Smooth muscle cell (in vitro differentiated cells): ENCODE results near the gene NREP. TPM values are rescaled to one million over a fixed set of nuclear protein-coding genes. Genes with fewer than 3 reads are reported as not detected.

ENCODE experiments used
- DNase-seq: peaks from one replicate; lab custom pipeline; 2025; ENCODE audit not compliant: unreplicated experiment; lab: John Stamatoyannopoulos, UW
- H2AFZ ChIP-seq: fragments of 200-600 bp; sonication (generic); 2 replicates; pipeline ENCODE4 v1.6.0; 2016; ENCODE audit warnings: antibody characterized with exemption, low read depth, mild to moderate bottlenecking
- H3F3A ChIP-seq: fragments of 200-600 bp; sonication (generic); 2 replicates; pipeline ENCODE4 v1.6.0; 2017; ENCODE audit warnings: antibody characterized with exemption, low read depth
- H3K27ac ChIP-seq: fragments of 200-600 bp; sonication (generic); 2 replicates; pipeline ENCODE4 v1.5.1; 2016; ENCODE audit warnings: low read depth, mild to moderate bottlenecking
- H3K27me3 ChIP-seq: fragments of 200-600 bp; sonication (generic); 2 replicates; pipeline ENCODE4 v1.6.1; 2016; ENCODE audit warnings: low read depth, mild to moderate bottlenecking
- H3K36me3 ChIP-seq: fragments of 200-600 bp; sonication (generic); 2 replicates; pipeline ENCODE4 v1.5.1; 2016; ENCODE audit warnings: low read depth
- H3K4me1 ChIP-seq: fragments of 200-600 bp; sonication (generic); 2 replicates; pipeline ENCODE4 v1.5.1; 2016; ENCODE audit warnings: low read depth
- H3K4me2 ChIP-seq: fragments of 200-600 bp; sonication (generic); 2 replicates; pipeline ENCODE4 v1.6.0; 2016; ENCODE audit warnings: mild to moderate bottlenecking
- H3K4me3 ChIP-seq: fragments of 200-600 bp; sonication (generic); 2 replicates; pipeline ENCODE4 v1.5.1; 2016; ENCODE audit warnings: mild to moderate bottlenecking
- H3K79me2 ChIP-seq: fragments of 200-600 bp; sonication (generic); 2 replicates; pipeline ENCODE4 v1.6.0; 2016; ENCODE audit warnings: low read depth, mild to moderate bottlenecking
- H3K9ac ChIP-seq: fragments of 200-600 bp; sonication (generic); 2 replicates; pipeline ENCODE4 v1.6.0; 2016; ENCODE audit warnings: low read depth
- H3K9me3 ChIP-seq: fragments of 200-600 bp; sonication (generic); replicated peaks from 2 replicates; pipeline ENCODE4 v1.5.1; 2016; ENCODE audit warnings: low read depth
- H4K20me1 ChIP-seq: fragments of 200-600 bp; sonication (generic); 2 replicates; pipeline ENCODE4 v1.6.0; 2016; ENCODE audit warnings: low read depth
- CTCF ChIP-seq: fragments of 200-600 bp; sonication (generic); IDR thresholded peaks from 2 replicates; pipeline ENCODE4 v1.5.1; 2017; ENCODE audit warnings: borderline replicate concordance, mild to moderate bottlenecking, antibody characterized with exemption; ENCODE audit not compliant: insufficient read depth, poor library complexity, severe bottlenecking
- WGBS: methylation state at CpG from one replicate; pipeline ENCODE4 v1.1.7; 2016; ENCODE audit warnings: low lambda C conversion rate; 5-methylcytosine and 5-hydroxymethylcytosine counted together
- polyA plus RNA-seq: library from polyadenylated mRNA; unstranded; fragments of >200 nt; fragmentation: Nextera tagmentation; extraction: Ambion mirVana; gene quantifications from 2 replicates; pipeline ENCODE4 v1.2.1, GENCODE V29; 2016
- total RNA-seq: library from RNA; depleted of rRNA; stranded (reverse); fragments of >200 nt; gene quantifications from 2 replicates; pipeline ENCODE4 v1.2.3, GENCODE V29; 2014

The NREP gene
- total and polyA plus RNA-seq, 2 experiments from 2014 or later: 191 to 270 TPM

GRCh38 chr5:111726986-111727385, 30.0 kb downstream of the NREP start:
- no peak overlapping the region for H3K4me3 ChIP-seq
- H3K27me3 ChIP-seq: no peaks in the 10 kb centered on the region
- DNase-seq: no peak
- 94% methylated on average over 2 of the region's 2 CpGs for WGBS
- TF ChIP-seq CTCF: no peak
- peaks cover 6% of the 10 kb centered on the region for H3K4me1 ChIP-seq
- no peak overlapping the region for H2AFZ ChIP-seq
- no peak overlapping the region for H3K4me2 ChIP-seq
- no peak overlapping the region for H3K9ac ChIP-seq
- peaks cover 4% of the 10 kb centered on the region for H3K36me3 ChIP-seq
- no peak overlapping the region for H3K27ac ChIP-seq
- no peaks in the 10 kb centered on the region for H3K9me3 ChIP-seq
- H4K20me1 ChIP-seq: no peaks in the 10 kb centered on the region
- no peaks in the 10 kb centered on the region for H3K79me2 ChIP-seq
- H3F3A ChIP-seq: peaks cover 7% of the 10 kb centered on the region

GRCh38 chr5:111722140-111722539, 34.9 kb downstream of the NREP start:
- TF ChIP-seq CTCF: no peak
- WGBS: 60% methylated on average over 2 of the region's 2 CpGs
- Histone ChIP-seq H3K9me3 (no peaks in the 10 kb centered on the region), H4K20me1 (no peaks in the 10 kb centered on the region), H3K9ac (no peak overlapping the region), H3K4me1 (no peaks in the 10 kb centered on the region), H2AFZ (no peak overlapping the region), H3K4me3 (no peak overlapping the region), H3K36me3 (peaks cover 2% of the 10 kb centered on the region), H3K79me2 (no peaks in the 10 kb centered on the region), H3K4me2 (no peak overlapping the region), H3K27ac (no peak overlapping the region), H3K27me3 (no peaks in the 10 kb centered on the region), H3F3A (no peaks in the 10 kb centered on the region)
- no peak for DNase-seq

DNA sequence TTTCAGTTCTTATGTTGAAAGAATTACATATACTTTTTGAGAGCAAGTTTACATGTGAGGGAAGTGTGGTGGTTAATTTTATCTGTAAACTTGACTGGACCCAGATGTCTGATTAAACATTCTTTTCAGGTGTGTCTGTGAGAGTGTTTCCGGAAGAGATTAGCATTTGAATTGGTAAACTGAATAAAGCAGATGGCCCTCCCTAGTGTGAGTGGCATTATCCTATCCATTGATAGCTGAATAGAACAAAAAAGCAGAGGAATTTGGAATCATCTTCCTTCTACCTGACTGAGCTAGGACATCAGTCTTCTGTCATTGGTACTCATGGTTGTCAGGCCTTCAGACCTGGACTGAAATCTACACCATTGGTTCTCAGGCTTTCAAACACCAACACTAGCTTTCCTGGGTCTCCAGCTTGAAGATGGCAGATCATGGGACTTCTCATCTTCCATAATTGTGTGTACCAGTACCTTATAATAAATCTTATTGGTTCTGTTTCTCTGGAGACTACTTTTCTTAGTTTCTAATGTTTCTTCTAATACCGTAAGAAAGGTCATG, 36.6 kb downstream of the NREP start:
- no peak overlapping the region for H3K4me2 ChIP-seq
- no peak overlapping the region for H3K27ac ChIP-seq
- WGBS: 82% methylated on average over 2 of the region's 2 CpGs

More for the DNA sequence above, 36.6 kb downstream of the NREP start:
- Histone ChIP-seq H3K4me1 (no peaks in the 10 kb centered on the region), H3K9me3 (no peaks in the 10 kb centered on the region), H3K27me3 (no peaks in the 10 kb centered on the region), H3K9ac (no peak overlapping the region), H4K20me1 (no peaks in the 10 kb centered on the region), H2AFZ (no peak overlapping the region), H3K36me3 (no peaks in the 10 kb centered on the region), H3K4me3 (no peak overlapping the region), H3F3A (no peaks in the 10 kb centered on the region), H3K79me2 (no peaks in the 10 kb centered on the region)
- no peak for DNase-seq
- no peak for TF ChIP-seq CTCF
